Cardiac muscle cell (in vitro differentiated cells and primary cell): ENCODE measurements around the gene PLB1. TPM values are rescaled to one million over a fixed set of nuclear protein-coding genes. Genes with fewer than 3 reads are reported as not detected.

Experiments used
- DNase-seq, 2 donors: peaks; one replicate each; pipeline versions ENCODE4 v3.0.0 to v3.0.0-alpha.2; 2010 to 2017; ENCODE audit warnings: low read depth in 1 of 2, low spot score in 1 of 2
- H3K27ac ChIP-seq: fragments of 200-600 bp; sonication (generic); 2 replicates; pipeline ENCODE4 v1.5.1; 2016
- H3K27me3 ChIP-seq: fragments of 200-600 bp; sonication (generic); 2 replicates; pipeline ENCODE4 v1.6.0; 2016; ENCODE audit warnings: control low read depth
- H3K36me3 ChIP-seq: fragments of 200-600 bp; sonication (generic); 2 replicates; pipeline ENCODE4 v1.5.1; 2016; ENCODE audit warnings: control low read depth
- H3K4me1 ChIP-seq: fragments of 200-600 bp; sonication (generic); 2 replicates; pipeline ENCODE4 v1.8.1; 2017; ENCODE audit warnings: low read depth, mild to moderate bottlenecking, mixed run types
- H3K4me3 ChIP-seq: fragments of 200-600 bp; sonication (generic); 2 replicates; pipeline ENCODE4 v1.5.1; 2016; ENCODE audit warnings: mild to moderate bottlenecking
- H3K9me3 ChIP-seq: fragments of 200-600 bp; sonication (generic); 2 replicates; pipeline ENCODE4 v1.5.1; 2017; ENCODE audit warnings: low read depth, mild to moderate bottlenecking, control low read depth
- polyA plus RNA-seq: library from polyadenylated mRNA; unstranded; fragments of >200 nt; fragmentation: Nextera tagmentation; extraction: Ambion mirVana; gene quantifications from 2 replicates; pipeline ENCODE4 v1.2.1, GENCODE V29; 2016
- total RNA-seq: library from RNA; depleted of rRNA; stranded (reverse); fragments of >200 nt; gene quantifications from 2 replicates; pipeline ENCODE4 v1.2.3, GENCODE V29; 2016
- TF ChIP-seq, protein P1 (sequence below): IDR thresholded peaks from 2 replicates; pipeline ENCODE4 v1.5.1; 2012; ENCODE audit warnings: low read depth, mild to moderate bottlenecking, low read length

Gene PLB1, protein sequence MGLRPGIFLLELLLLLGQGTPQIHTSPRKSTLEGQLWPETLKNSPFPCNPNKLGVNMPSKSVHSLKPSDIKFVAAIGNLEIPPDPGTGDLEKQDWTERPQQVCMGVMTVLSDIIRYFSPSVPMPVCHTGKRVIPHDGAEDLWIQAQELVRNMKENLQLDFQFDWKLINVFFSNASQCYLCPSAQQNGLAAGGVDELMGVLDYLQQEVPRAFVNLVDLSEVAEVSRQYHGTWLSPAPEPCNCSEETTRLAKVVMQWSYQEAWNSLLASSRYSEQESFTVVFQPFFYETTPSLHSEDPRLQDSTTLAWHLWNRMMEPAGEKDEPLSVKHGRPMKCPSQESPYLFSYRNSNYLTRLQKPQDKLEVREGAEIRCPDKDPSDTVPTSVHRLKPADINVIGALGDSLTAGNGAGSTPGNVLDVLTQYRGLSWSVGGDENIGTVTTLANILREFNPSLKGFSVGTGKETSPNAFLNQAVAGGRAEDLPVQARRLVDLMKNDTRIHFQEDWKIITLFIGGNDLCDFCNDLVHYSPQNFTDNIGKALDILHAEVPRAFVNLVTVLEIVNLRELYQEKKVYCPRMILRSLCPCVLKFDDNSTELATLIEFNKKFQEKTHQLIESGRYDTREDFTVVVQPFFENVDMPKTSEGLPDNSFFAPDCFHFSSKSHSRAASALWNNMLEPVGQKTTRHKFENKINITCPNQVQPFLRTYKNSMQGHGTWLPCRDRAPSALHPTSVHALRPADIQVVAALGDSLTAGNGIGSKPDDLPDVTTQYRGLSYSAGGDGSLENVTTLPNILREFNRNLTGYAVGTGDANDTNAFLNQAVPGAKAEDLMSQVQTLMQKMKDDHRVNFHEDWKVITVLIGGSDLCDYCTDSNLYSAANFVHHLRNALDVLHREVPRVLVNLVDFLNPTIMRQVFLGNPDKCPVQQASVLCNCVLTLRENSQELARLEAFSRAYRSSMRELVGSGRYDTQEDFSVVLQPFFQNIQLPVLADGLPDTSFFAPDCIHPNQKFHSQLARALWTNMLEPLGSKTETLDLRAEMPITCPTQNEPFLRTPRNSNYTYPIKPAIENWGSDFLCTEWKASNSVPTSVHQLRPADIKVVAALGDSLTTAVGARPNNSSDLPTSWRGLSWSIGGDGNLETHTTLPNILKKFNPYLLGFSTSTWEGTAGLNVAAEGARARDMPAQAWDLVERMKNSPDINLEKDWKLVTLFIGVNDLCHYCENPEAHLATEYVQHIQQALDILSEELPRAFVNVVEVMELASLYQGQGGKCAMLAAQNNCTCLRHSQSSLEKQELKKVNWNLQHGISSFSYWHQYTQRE (N-terminal part only)
- total RNA-seq (0.39 and 1.2 TPM in 2 replicates), polyA plus RNA-seq (0.25 and 1.1 TPM in 2 replicates)

DNA sequence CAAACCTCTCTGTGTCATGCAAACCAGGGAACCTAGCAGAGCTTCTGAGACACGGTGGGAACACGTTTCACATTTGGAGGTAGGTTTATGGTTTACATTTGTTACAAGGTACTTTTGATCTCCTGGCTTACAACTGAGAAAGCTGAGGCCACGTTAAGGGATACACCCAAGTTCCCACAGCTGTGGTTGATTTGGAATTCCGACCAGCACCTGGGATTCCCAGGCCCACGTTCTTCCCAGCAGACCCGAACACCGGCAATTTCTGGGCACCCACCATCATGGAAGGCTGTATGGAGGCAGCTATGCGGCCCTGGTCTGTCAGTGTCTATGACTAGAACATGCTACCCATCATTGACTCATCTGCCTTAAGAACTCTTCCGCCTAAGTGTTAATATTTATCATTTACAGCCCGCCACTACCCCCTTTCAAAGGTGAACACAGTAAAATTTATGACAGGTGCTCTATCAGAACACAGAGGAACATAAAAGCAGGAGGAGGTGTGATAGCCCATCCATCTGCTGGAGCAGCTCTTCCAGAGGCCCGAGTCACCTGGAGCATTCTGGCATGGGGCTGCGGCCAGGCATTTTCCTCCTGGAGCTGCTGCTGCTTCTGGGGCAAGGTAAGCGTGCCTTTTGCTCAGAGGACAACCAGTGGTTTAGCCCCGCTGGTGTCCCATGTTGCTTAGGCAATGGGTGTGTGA, at the start of gene PLB1:
Gene PLB1 (plus strand): TSS at position 510 of the 700 bp plus-strand sequence. CDS start 55 bp downstream, at position 565.
- Histone ChIP-seq H3K4me1 (no peaks in the 10 kb centered on the region), H3K36me3 (no peaks in the 10 kb centered on the region)

GRCh38 chr2:28446531-28446930, 49.3 kb upstream of the PLB1 start:
- TF ChIP-seq, protein P1, sequence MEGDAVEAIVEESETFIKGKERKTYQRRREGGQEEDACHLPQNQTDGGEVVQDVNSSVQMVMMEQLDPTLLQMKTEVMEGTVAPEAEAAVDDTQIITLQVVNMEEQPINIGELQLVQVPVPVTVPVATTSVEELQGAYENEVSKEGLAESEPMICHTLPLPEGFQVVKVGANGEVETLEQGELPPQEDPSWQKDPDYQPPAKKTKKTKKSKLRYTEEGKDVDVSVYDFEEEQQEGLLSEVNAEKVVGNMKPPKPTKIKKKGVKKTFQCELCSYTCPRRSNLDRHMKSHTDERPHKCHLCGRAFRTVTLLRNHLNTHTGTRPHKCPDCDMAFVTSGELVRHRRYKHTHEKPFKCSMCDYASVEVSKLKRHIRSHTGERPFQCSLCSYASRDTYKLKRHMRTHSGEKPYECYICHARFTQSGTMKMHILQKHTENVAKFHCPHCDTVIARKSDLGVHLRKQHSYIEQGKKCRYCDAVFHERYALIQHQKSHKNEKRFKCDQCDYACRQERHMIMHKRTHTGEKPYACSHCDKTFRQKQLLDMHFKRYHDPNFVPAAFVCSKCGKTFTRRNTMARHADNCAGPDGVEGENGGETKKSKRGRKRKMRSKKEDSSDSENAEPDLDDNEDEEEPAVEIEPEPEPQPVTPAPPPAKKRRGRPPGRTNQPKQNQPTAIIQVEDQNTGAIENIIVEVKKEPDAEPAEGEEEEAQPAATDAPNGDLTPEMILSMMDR, result no peak
- Histone ChIP-seq H3K27me3 (no peaks in the 10 kb centered on the region), H3K4me1 (no peaks in the 10 kb centered on the region), H3K27ac (no peak overlapping the region), H3K4me3 (no peak overlapping the region), H3K9me3 (no peaks in the 10 kb centered on the region), H3K36me3 (no peaks in the 10 kb centered on the region)
- DNase-seq, result no peak

More for the DNA sequence above, at the start of gene PLB1:
- H3K4me3 ChIP-seq, result no peak within 1 kb of the TSS
- TF ChIP-seq, protein P1, result no peak
- H3K27ac ChIP-seq, result no peak within 1 kb of the TSS
- DNase-seq, result no peak
- peaks cover 3% of the 10 kb centered on the region for H3K27me3 ChIP-seq
- no peaks in the 10 kb centered on the region for H3K9me3 ChIP-seq

- H3K36me3 ChIP-seq, result no peaks in the 10 kb centered on the region
- no peaks in the 10 kb centered on the region for H3K4me1 ChIP-seq
- H3K4me3 ChIP-seq, result no peak overlapping the region
- H3K27me3 ChIP-seq, result no peaks in the 10 kb centered on the region
- DNase-seq, result no peak
- H3K27ac ChIP-seq, result no peak overlapping the region
- TF ChIP-seq, protein P1, result no peak
- H3K9me3 ChIP-seq, result no peaks in the 10 kb centered on the region
Measured at GRCh38 chr2:28447086-28447485, 48.8 kb upstream of the PLB1 start.

DNA sequence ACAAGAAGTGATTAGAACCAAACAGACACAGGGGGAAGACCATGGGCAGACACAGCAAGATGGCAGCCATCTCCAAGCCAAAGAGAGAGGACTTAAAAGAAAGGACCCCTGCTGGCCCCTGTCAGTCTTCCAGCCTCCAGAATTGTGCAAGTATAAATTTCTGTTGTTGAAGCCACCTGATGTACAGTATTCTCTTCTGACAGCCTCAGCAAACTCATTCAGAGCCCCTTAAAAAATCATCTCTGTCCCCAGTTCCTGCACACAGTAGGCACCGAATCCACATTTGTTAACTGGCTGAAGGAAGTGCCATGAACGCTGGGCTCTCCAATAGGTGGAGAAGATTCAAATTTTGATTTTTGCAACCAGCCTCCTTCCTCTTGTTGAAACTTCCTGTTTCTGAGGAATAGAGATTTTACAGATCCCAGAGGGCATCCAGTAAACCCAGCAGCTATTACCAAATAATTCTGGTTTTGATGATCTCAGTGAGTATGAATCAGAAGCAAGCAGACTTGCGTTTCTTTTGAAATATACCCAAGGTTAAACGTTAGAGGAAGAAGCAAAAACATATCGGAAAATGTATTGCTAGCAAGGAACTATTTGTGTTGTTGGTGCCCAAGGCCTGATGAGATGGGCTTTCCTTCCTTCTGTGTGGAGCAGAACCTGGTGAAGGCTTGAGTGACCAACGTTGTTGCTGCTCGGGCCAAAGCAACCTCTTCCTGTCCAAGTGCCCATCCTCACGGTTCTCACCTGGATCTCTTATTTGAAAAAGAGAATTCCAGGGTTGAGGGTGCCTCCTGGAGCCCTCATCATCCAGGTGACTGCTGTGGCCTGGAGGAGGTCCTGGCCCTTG, 47.7 kb upstream of the PLB1 start:
- Histone ChIP-seq H3K4me3 (no peak overlapping the region), H3K9me3 (no peaks in the 10 kb centered on the region), H3K27ac (no peak overlapping the region), H3K4me1 (no peaks in the 10 kb centered on the region), H3K36me3 (no peaks in the 10 kb centered on the region), H3K27me3 (no peaks in the 10 kb centered on the region)
- peak in 1 of 2 donors; percentile 89 for DNase-seq
- TF ChIP-seq, protein P1, result no peak
